WTC11 (cell line): ENCODE measurements around the gene CCDC51. TPM values are rescaled to one million over a fixed set of nuclear protein-coding genes. Genes with fewer than 3 reads are reported as not detected.

Experiments used
- ATAC-seq: fragments of 200-7000 bp; cut with Tn5 transposase; 2 replicates; pipeline ENCODE4 v1.10.0; 2021; ENCODE audit warnings: mild to moderate bottlenecking, moderate library complexity
- CTCF ChIA-PET: fragments of 300-600 bp; sonication (Branson Sonifier 250); formaldehyde crosslinking; loops from one replicate; lab custom pipeline; 2021; ENCODE audit warnings: antibody characterized with exemption; lab: Charles Lee
- POLR2A ChIA-PET: fragments of 350-600 bp; sonication (Branson Sonifier 250); formaldehyde crosslinking; loops from one replicate; lab custom pipeline; 2021; ENCODE audit warnings: antibody characterized with exemption; lab: Charles Lee
- DNase-seq: peaks from one replicate; pipeline ENCODE4 v3.0.0; 2021; ENCODE audit warnings: low spot score
- H3K27ac Mint-ChIP-seq: 2 replicates; pipeline ENCODE4 v1.8.0; 2021; ENCODE audit warnings: mixed read lengths
- H3K27me3 Mint-ChIP-seq: 2 replicates; pipeline ENCODE4 v1.8.0; 2021; ENCODE audit warnings: low read depth, mild to moderate bottlenecking, moderate library complexity, mixed read lengths
- H3K36me3 Mint-ChIP-seq: 2 replicates; pipeline ENCODE4 v1.8.0; 2021; ENCODE audit warnings: mixed read lengths
- H3K4me1 Mint-ChIP-seq: 2 replicates; pipeline ENCODE4 v1.8.0; 2022; ENCODE audit warnings: mixed read lengths
- H3K4me3 Mint-ChIP-seq: 2 replicates; pipeline ENCODE4 v1.8.0; 2021; ENCODE audit warnings: mild to moderate bottlenecking, moderate library complexity, mixed read lengths
- H3K9me3 Mint-ChIP-seq: 2 replicates; pipeline ENCODE4 v1.8.0; 2021; ENCODE audit warnings: mixed read lengths
- ATF1 ChIP-seq: sonication (generic); formaldehyde crosslinking; IDR thresholded peaks from 2 replicates; pipeline ENCODE4 v1.8.1; 2023; ENCODE audit warnings: mild to moderate bottlenecking, moderate library complexity, missing genetic modification reagents
- ELF4 ChIP-seq: sonication (generic); formaldehyde crosslinking; IDR thresholded peaks from 2 replicates; pipeline ENCODE4 v1.8.1; 2022; ENCODE audit warnings: low read depth, mild to moderate bottlenecking, moderate library complexity, missing genetic modification reagents
- ETV6 ChIP-seq: sonication (generic); formaldehyde crosslinking; IDR thresholded peaks from 2 replicates; pipeline ENCODE4 v1.8.1; 2022; ENCODE audit warnings: mild to moderate bottlenecking, missing genetic modification reagents
- GABPB1 ChIP-seq: sonication (generic); formaldehyde crosslinking; IDR thresholded peaks from 2 replicates; pipeline ENCODE4 v1.8.1; 2023; ENCODE audit warnings: mild to moderate bottlenecking, missing genetic modification reagents
- GTF2I ChIP-seq: fragments of 250-450 bp; sonication (Bioruptor Pico); conservative IDR thresholded peaks from 2 replicates; pipeline ENCODE4 v1.4.0; 2021; ENCODE audit warnings: mild to moderate bottlenecking
- JUN ChIP-seq: sonication (generic); formaldehyde crosslinking; IDR thresholded peaks from 2 replicates; pipeline ENCODE4 v1.8.0; 2023; ENCODE audit warnings: mild to moderate bottlenecking, missing genetic modification reagents
- NFYB ChIP-seq: sonication (generic); formaldehyde crosslinking; conservative IDR thresholded peaks from 2 replicates; pipeline ENCODE4 v1.8.0; 2022; ENCODE audit warnings: low read depth, missing genetic modification reagents
- RELA ChIP-seq: sonication (generic); formaldehyde crosslinking; IDR thresholded peaks from 2 replicates; pipeline ENCODE4 v1.8.1; 2022; ENCODE audit warnings: missing genetic modification reagents, mild to moderate bottlenecking, borderline replicate concordance
- SOX15 ChIP-seq: fragments of 250-450 bp; sonication (Bioruptor Pico); IDR thresholded peaks from 2 replicates; pipeline ENCODE4 v1.9.0; 2021; ENCODE audit warnings: mild to moderate bottlenecking
- SP1 ChIP-seq: sonication (generic); formaldehyde crosslinking; conservative IDR thresholded peaks from 2 replicates; pipeline ENCODE4 v1.8.1; 2022; ENCODE audit warnings: missing genetic modification reagents
- ZNF138 ChIP-seq: sonication (generic); formaldehyde crosslinking; conservative IDR thresholded peaks from 2 replicates; pipeline ENCODE4 v1.8.1; 2022; ENCODE audit warnings: mild to moderate bottlenecking, moderate library complexity, missing genetic modification reagents
- ZNF317 ChIP-seq: sonication (generic); formaldehyde crosslinking; IDR thresholded peaks from 2 replicates; pipeline ENCODE4 v1.8.1; 2023; ENCODE audit warnings: low read depth, mild to moderate bottlenecking, moderate library complexity, missing genetic modification reagents, borderline replicate concordance
- total RNA-seq: library from RNA; stranded (reverse); gene quantifications from 3 replicates; pipeline ENCODE4 v1.2.3, GENCODE V29; 2021
- TF ChIP-seq, protein P1 (sequence below): sonication (generic); formaldehyde crosslinking; IDR thresholded peaks from 2 replicates; pipeline ENCODE4 v1.8.1; 2023; ENCODE audit warnings: mild to moderate bottlenecking, missing genetic modification reagents
- TF ChIP-seq, protein P2 (sequence below): fragments of 250-450 bp; sonication (Bioruptor Pico); IDR thresholded peaks from 2 replicates; pipeline ENCODE4 v1.9.0; 2021; ENCODE audit warnings: mild to moderate bottlenecking, borderline replicate concordance
- TF ChIP-seq, protein P3 (sequence below): fragments of 250-450 bp; sonication (Bioruptor Pico); IDR thresholded peaks from 2 replicates; pipeline ENCODE4 v1.8.0; 2021; ENCODE audit warnings: mild to moderate bottlenecking
- TF ChIP-seq, protein P4 (sequence below): sonication (generic); formaldehyde crosslinking; IDR thresholded peaks from 2 replicates; pipeline ENCODE4 v1.8.1; 2022; ENCODE audit warnings: mild to moderate bottlenecking, moderate library complexity, missing genetic modification reagents
- TF ChIP-seq, protein P5 (sequence below): fragments of 250-450 bp; sonication (Bioruptor Pico); conservative IDR thresholded peaks from 2 replicates; pipeline ENCODE4 v1.9.0; 2021; ENCODE audit warnings: mild to moderate bottlenecking

Gene CCDC51
- total RNA-seq, 1 experiment from 2014 or later: 25.1 TPM

GRCh38 chr3:48460517-48460902 lies 20.6 kb upstream of the CCDC51 start:
- Mint-ChIP-seq H3K27me3 (no peaks in the 10 kb centered on the region), H3K9me3 (no peaks in the 10 kb centered on the region), H3K36me3 (peaks cover 28% of the 10 kb centered on the region), H3K4me3 (no peak overlapping the region), H3K4me1 (peaks cover 6% of the 10 kb centered on the region), H3K27ac (no peak overlapping the region)
- POLR2A ChIA-PET: no interaction called here
- no peak for TF ChIP-seq GABPB1 (CRISPR knock-in tag)
- no peak for DNase-seq
- CTCF ChIA-PET: interaction anchor here (1.9 kb wide), 1 partner anchor 13 kb away, joined by 6 read pairs; no protein-coding TSS in a partner anchor
- no peak for ATAC-seq

DNA sequence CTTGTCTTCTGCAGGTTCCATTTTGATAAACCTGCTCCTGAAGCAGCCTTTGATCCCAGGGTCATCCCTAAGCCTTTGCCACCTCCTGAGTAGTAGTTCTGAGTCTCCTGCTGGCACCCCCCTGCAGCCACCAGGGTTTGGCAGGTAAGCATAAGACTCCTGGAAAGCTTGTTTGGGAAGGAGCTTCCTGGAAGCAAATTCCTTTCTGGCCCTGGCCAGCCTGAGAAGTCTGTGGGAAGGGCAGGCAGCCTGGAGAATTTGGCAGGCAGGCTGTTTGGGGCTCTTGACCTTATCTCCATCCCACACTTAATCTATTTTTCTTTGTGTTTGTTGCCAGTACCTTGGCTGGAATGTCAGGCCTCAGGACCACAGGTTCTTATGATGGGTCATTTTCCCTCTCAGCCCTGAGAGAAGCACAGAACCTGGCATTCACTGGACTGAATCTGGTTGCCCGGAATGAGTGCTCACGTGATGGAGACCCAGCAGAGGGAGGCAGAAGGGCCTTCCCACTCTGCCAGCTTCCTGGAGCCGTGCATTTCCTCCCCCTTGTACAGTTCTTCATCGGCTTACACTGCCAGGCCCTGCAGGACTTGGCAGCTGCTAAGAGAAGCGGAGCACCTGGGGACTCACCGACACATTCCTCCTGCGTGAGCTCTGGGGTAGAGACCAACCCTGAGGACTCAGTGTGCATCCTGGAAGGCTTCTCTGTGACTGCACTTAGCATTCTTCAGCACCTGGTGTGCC lies 20.0 kb upstream of the CCDC51 start:
- H3K27me3 Mint-ChIP-seq: no peaks in the 10 kb centered on the region
- no peak for DNase-seq
- no peaks in the 10 kb centered on the region; the same call in 1 of the 2 replicates for H3K4me1 Mint-ChIP-seq
- no peak for TF ChIP-seq JUN (CRISPR knock-in tag)
- TF ChIP-seq ATF1: no peak
- TF ChIP-seq ZNF317 (CRISPR knock-in tag): no peak
- no peak for TF ChIP-seq SOX15 (CRISPR knock-in tag)
- no peak for TF ChIP-seq ZNF138 (CRISPR knock-in tag)
- TF ChIP-seq ETV6 (CRISPR knock-in tag): no peak
- TF ChIP-seq RELA (CRISPR knock-in tag): no peak
- no peak for TF ChIP-seq GTF2I (CRISPR knock-in tag)
- TF ChIP-seq, protein P1, sequence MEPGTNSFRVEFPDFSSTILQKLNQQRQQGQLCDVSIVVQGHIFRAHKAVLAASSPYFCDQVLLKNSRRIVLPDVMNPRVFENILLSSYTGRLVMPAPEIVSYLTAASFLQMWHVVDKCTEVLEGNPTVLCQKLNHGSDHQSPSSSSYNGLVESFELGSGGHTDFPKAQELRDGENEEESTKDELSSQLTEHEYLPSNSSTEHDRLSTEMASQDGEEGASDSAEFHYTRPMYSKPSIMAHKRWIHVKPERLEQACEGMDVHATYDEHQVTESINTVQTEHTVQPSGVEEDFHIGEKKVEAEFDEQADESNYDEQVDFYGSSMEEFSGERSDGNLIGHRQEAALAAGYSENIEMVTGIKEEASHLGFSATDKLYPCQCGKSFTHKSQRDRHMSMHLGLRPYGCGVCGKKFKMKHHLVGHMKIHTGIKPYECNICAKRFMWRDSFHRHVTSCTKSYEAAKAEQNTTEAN (CRISPR knock-in tag): no peak
- no peak for TF ChIP-seq NFYB (CRISPR knock-in tag)
- TF ChIP-seq, protein P2, sequence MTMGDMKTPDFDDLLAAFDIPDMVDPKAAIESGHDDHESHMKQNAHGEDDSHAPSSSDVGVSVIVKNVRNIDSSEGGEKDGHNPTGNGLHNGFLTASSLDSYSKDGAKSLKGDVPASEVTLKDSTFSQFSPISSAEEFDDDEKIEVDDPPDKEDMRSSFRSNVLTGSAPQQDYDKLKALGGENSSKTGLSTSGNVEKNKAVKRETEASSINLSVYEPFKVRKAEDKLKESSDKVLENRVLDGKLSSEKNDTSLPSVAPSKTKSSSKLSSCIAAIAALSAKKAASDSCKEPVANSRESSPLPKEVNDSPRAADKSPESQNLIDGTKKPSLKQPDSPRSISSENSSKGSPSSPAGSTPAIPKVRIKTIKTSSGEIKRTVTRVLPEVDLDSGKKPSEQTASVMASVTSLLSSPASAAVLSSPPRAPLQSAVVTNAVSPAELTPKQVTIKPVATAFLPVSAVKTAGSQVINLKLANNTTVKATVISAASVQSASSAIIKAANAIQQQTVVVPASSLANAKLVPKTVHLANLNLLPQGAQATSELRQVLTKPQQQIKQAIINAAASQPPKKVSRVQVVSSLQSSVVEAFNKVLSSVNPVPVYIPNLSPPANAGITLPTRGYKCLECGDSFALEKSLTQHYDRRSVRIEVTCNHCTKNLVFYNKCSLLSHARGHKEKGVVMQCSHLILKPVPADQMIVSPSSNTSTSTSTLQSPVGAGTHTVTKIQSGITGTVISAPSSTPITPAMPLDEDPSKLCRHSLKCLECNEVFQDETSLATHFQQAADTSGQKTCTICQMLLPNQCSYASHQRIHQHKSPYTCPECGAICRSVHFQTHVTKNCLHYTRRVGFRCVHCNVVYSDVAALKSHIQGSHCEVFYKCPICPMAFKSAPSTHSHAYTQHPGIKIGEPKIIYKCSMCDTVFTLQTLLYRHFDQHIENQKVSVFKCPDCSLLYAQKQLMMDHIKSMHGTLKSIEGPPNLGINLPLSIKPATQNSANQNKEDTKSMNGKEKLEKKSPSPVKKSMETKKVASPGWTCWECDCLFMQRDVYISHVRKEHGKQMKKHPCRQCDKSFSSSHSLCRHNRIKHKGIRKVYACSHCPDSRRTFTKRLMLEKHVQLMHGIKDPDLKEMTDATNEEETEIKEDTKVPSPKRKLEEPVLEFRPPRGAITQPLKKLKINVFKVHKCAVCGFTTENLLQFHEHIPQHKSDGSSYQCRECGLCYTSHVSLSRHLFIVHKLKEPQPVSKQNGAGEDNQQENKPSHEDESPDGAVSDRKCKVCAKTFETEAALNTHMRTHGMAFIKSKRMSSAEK (CRISPR knock-in tag): no peak
- TF ChIP-seq, protein P3, sequence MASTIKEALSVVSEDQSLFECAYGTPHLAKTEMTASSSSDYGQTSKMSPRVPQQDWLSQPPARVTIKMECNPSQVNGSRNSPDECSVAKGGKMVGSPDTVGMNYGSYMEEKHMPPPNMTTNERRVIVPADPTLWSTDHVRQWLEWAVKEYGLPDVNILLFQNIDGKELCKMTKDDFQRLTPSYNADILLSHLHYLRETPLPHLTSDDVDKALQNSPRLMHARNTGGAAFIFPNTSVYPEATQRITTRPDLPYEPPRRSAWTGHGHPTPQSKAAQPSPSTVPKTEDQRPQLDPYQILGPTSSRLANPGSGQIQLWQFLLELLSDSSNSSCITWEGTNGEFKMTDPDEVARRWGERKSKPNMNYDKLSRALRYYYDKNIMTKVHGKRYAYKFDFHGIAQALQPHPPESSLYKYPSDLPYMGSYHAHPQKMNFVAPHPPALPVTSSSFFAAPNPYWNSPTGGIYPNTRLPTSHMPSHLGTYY (CRISPR knock-in tag): no peak
- TF ChIP-seq SP1: no peak
- TF ChIP-seq ELF4 (CRISPR knock-in tag): no peak
- TF ChIP-seq, protein P4, sequence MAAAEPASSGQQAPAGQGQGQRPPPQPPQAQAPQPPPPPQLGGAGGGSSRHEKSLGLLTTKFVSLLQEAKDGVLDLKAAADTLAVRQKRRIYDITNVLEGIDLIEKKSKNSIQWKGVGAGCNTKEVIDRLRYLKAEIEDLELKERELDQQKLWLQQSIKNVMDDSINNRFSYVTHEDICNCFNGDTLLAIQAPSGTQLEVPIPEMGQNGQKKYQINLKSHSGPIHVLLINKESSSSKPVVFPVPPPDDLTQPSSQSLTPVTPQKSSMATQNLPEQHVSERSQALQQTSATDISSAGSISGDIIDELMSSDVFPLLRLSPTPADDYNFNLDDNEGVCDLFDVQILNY (CRISPR knock-in tag): no peak
- TF ChIP-seq, protein P5, sequence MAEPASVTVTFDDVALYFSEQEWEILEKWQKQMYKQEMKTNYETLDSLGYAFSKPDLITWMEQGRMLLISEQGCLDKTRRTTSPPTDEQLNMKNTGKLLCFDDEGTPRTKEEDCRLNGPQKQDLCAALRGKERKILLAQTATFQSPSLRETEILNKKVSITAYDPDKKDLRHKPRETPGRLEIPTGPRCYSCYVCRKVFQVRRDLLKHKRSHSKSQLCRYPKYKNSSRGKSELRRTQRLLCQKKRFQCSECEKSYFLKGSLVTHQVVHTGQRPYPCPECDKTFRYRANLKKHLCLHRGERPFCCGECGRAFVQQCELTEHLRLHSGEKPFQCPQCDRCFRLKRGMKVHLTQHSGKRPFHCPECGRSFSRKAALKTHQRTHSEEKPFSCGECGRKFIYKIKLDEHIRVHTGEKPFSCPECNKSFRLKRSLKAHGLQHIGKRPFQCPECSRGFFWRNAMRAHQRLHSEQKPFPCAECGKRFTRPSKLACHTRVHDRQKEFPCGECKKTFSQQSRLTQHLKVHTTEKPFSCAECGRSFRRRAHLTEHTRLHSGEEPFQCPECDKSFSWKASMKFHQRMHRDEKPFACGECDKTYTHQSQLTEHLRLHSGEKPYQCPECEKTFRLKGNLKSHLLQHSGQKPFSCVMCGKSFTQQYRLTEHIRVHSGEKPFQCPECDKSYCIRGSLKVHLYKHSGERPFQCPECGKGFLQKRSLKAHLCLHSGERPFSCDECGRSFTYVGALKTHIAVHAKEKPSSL (CRISPR knock-in tag): no peak
- TF ChIP-seq, all 79 proteins: peak for 0
- Mint-ChIP-seq H3K27ac (no peak overlapping the region), H3K36me3 (peaks cover 33% of the 10 kb centered on the region), H3K4me3 (no peak overlapping the region), H3K9me3 (no peaks in the 10 kb centered on the region)
- CTCF ChIA-PET: interaction anchor here (1.9 kb wide), 2 partner anchors 14 to 23 kb away, joined by 6 read pairs; no protein-coding TSS in a partner anchor
- POLR2A ChIA-PET: no interaction called here
- no peak for ATAC-seq
